Endothelial cell (in vitro differentiated cells): ENCODE data around the gene TCEAL6. TPM values are rescaled to one million over a fixed set of nuclear protein-coding genes. Genes with fewer than 3 reads are reported as not detected.
"Not testable (repeated sequence)": the region's sequence is repeated elsewhere in the genome, so short reads cannot be mapped to it uniquely, and the experiment has no call there.

Source experiments
- DNase-seq: peaks from one replicate; pipeline ENCODE4 v3.0.0; 2021; ENCODE audit warnings: low spot score
- H3K27ac Mint-ChIP-seq: one replicate; pipeline ENCODE4 v1.8.0; 2021; ENCODE audit warnings: mixed read lengths, inconsistent platforms; ENCODE audit not compliant: unreplicated experiment
- H3K27me3 Mint-ChIP-seq: one replicate; pipeline ENCODE4 v1.8.0; 2021; ENCODE audit warnings: mild to moderate bottlenecking, moderate library complexity, mixed read lengths, inconsistent platforms; ENCODE audit not compliant: unreplicated experiment
- H3K36me3 Mint-ChIP-seq: one replicate; pipeline ENCODE4 v1.8.0; 2021; ENCODE audit warnings: mild to moderate bottlenecking, low read depth, mixed read lengths, inconsistent platforms; ENCODE audit not compliant: unreplicated experiment
- H3K4me1 Mint-ChIP-seq: one replicate; pipeline ENCODE4 v1.8.0; 2021; ENCODE audit warnings: mild to moderate bottlenecking, mixed read lengths, inconsistent platforms; ENCODE audit not compliant: unreplicated experiment
- H3K4me3 Mint-ChIP-seq: one replicate; pipeline ENCODE4 v1.8.0; 2021; ENCODE audit warnings: mild to moderate bottlenecking, mixed read lengths, inconsistent platforms; ENCODE audit not compliant: unreplicated experiment
- H3K9me3 Mint-ChIP-seq: one replicate; pipeline ENCODE4 v1.8.0; 2021; ENCODE audit warnings: mixed read lengths, inconsistent platforms; ENCODE audit not compliant: unreplicated experiment
- CTCF ChIP-seq: fragments of 200-600 bp; sonication (generic); IDR thresholded peaks from one replicate; pipeline ENCODE4 v1.5.0; 2021; ENCODE audit warnings: antibody characterized with exemption; ENCODE audit not compliant: unreplicated experiment
- total RNA-seq: library from RNA; stranded (reverse); fragmentation: NEBNext Ultra II Directional; extraction: Animal tissue kit (Norgen Biotek cat#: 25700); gene quantifications from one replicate; pipeline ENCODE4 v1.2.1, GENCODE V29; 2021; ENCODE audit not compliant: unreplicated experiment

The TCEAL6 gene
- total RNA-seq, 1 donor from 2014 or later: not detected

- H3K27me3 Mint-ChIP-seq: no peaks in the 10 kb centered on the region
- H3K36me3 Mint-ChIP-seq: no peaks in the 10 kb centered on the region
- no peak for DNase-seq
- TF ChIP-seq CTCF: no peak
- H3K4me3 Mint-ChIP-seq: no peak overlapping the region
- H3K9me3 Mint-ChIP-seq: no peaks in the 10 kb centered on the region
- H3K4me1 Mint-ChIP-seq: no peaks in the 10 kb centered on the region
- no peak overlapping the region for H3K27ac Mint-ChIP-seq
Measured at GRCh38 chrX:102138064-102138463, 4.2 kb downstream of the TCEAL6 start.

- DNase-seq: no peak
- H3K9me3 Mint-ChIP-seq: no peaks in the 10 kb centered on the region
- H3K4me3 Mint-ChIP-seq: no peak overlapping the region
- peaks cover 5% of the 10 kb centered on the region for H3K36me3 Mint-ChIP-seq
- no peak overlapping the region for H3K27ac Mint-ChIP-seq
- H3K27me3 Mint-ChIP-seq: peaks cover 5% of the 10 kb centered on the region
- TF ChIP-seq CTCF: no peak
- H3K4me1 Mint-ChIP-seq: peaks cover 5% of the 10 kb centered on the region
Measured at GRCh38 chrX:102129473-102129872, 12.8 kb downstream of the TCEAL6 start.

DNA sequence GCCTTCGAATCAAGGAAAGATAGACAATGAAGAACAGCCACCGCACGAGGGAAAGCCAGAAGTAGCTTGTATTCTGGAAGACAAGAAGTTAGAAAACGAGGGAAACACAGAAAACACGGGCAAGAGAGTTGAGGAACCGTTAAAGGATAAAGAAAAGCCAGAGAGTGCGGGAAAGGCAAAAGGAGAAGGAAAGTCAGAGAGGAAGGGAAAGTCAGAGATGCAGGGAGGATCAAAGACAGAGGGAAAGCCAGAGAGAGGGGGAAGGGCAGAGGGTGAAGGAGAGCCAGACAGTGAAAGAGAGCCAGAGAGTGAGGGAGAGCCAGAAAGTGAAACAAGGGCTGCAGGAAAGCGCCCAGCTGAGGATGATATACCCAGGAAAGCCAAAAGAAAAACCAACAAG is 15.4 kb downstream of the TCEAL6 start:
- no peak overlapping the region for H3K27ac Mint-ChIP-seq
- no peaks in the 10 kb centered on the region for H3K9me3 Mint-ChIP-seq
- H3K27me3 Mint-ChIP-seq: peaks cover 5% of the 10 kb centered on the region
- H3K36me3 Mint-ChIP-seq: peaks cover 6% of the 10 kb centered on the region
- H3K4me1 Mint-ChIP-seq: peaks cover 8% of the 10 kb centered on the region
- DNase-seq: no peak
- TF ChIP-seq CTCF: no peak
- H3K4me3 Mint-ChIP-seq: no peak overlapping the region

GRCh38 chrX:102126080-102126818 is 16.0 kb downstream of the TCEAL6 start:
- H3K27me3 Mint-ChIP-seq, H3K27ac Mint-ChIP-seq, H3K36me3 Mint-ChIP-seq, H3K9me3 Mint-ChIP-seq, DNase-seq, H3K4me1 Mint-ChIP-seq: not testable (repeated sequence)
- peak overlapping the region; percentile 82 for H3K4me3 Mint-ChIP-seq

GRCh38 chrX:102125436-102125835 is 16.8 kb downstream of the TCEAL6 start, which contains the start of gene TCEAL2:
Gene TCEAL2 (plus strand): TSS chrX:102125679. CDS start chrX:102126831, 1,152 bp downstream.
- not testable (repeated sequence) for H3K9me3 Mint-ChIP-seq, H3K4me1 Mint-ChIP-seq, H3K36me3 Mint-ChIP-seq, H3K27me3 Mint-ChIP-seq
- peak within 1 kb of the TSS; percentile 81 for H3K27ac Mint-ChIP-seq
- H3K4me3 Mint-ChIP-seq: peak within 1 kb of the TSS; percentile 88
- DNase-seq: peak; percentile 29

- H3K4me1 Mint-ChIP-seq, H3K36me3 Mint-ChIP-seq, H3K9me3 Mint-ChIP-seq, DNase-seq, H3K27me3 Mint-ChIP-seq: not testable (repeated sequence)
- Mint-ChIP-seq H3K4me3 (peak overlapping the region; percentile 88), H3K27ac (peak overlapping the region; percentile 81)
Measured at GRCh38 chrX:102125014-102125413, 17.3 kb downstream of the TCEAL6 start.
